ENCODE measurements around the gene CCS.

DNA sequence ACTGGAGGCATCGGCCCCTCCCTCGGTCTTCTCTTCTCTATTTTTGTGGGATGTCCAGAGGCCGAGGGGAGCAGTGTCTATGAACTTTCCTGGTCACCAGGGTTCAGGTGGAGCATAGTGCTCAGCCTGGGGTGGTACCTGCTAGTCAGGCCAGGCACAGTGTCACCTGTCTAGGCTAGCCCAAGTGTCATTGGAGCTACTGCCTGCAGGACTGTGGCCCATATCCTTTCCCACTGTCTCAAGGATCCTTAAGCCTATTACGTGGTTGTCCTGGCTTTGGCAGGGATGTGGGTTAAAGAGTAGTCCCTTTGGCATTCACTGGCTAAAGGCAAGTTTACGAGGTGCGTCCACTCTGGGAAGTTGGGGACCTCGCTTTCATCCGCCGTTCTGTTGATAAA is 32.8 kb downstream of the CCS start:
- TF ChIP-seq, protein P1, sequence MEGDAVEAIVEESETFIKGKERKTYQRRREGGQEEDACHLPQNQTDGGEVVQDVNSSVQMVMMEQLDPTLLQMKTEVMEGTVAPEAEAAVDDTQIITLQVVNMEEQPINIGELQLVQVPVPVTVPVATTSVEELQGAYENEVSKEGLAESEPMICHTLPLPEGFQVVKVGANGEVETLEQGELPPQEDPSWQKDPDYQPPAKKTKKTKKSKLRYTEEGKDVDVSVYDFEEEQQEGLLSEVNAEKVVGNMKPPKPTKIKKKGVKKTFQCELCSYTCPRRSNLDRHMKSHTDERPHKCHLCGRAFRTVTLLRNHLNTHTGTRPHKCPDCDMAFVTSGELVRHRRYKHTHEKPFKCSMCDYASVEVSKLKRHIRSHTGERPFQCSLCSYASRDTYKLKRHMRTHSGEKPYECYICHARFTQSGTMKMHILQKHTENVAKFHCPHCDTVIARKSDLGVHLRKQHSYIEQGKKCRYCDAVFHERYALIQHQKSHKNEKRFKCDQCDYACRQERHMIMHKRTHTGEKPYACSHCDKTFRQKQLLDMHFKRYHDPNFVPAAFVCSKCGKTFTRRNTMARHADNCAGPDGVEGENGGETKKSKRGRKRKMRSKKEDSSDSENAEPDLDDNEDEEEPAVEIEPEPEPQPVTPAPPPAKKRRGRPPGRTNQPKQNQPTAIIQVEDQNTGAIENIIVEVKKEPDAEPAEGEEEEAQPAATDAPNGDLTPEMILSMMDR (IDR thresholded peaks at IDR 0.05) = no peak
- TF ChIP-seq POLR2A (IDR thresholded peaks at IDR 0.05) = no peak

Measured in right lobe of liver (tissue), 4 donors.